IMR-90 (cell line): ENCODE results near the gene FAT2. TPM values are rescaled to one million over a fixed set of nuclear protein-coding genes. Genes with fewer than 3 reads are reported as not detected.

Source experiments
- ATAC-seq: fragments of 200-7000 bp; cut with Tn5 transposase; 2 replicates; pipeline ENCODE4 v1.9.1; 2020; ENCODE audit warnings: low read depth, mild to moderate bottlenecking, moderate library complexity
- BruUV-seq: library from RNA; stranded (reverse); fragments of 400-500 nt; replicated peaks from 2 replicates; lab custom pipeline; 2021; lab: Mats Ljungman, UMichigan
- CTCF ChIA-PET: fragments of 300-600 bp; formaldehyde crosslinking; extraction: SDS; loops from one replicate; lab custom pipeline; 2021; ENCODE audit warnings: antibody characterized with exemption; lab: Yijun Ruan, JAX
- POLR2A ChIA-PET: fragments of 300-600 bp; sonication (Branson Sonifier 250); formaldehyde crosslinking; loops from one replicate; lab custom pipeline; 2022; ENCODE audit warnings: antibody characterized with exemption; ENCODE audit not compliant: unreplicated experiment; lab: Charles Lee
- DNase-seq: peaks from one replicate; pipeline ENCODE4 v3.0.0; 2013
- H2AFZ ChIP-seq: replicated peaks from 2 replicates; pipeline ENCODE3; 2013; ENCODE audit warnings: low read length, mild to moderate bottlenecking; ENCODE audit not compliant: poor library complexity
- H2AK5ac ChIP-seq: 2 replicates; pipeline ENCODE4 v1.6.1; 2013; ENCODE audit warnings: low read depth, low read length, inconsistent platforms
- H2AK9ac ChIP-seq: replicated peaks from 2 replicates; pipeline ENCODE3; 2013; ENCODE audit warnings: mild to moderate bottlenecking, low read depth, low read length, moderate library complexity; ENCODE audit not compliant: poor library complexity
- H2BK120ac ChIP-seq: 2 replicates; pipeline ENCODE4 v1.6.1; 2013; ENCODE audit warnings: low read depth, low read length, inconsistent platforms
- H2BK15ac ChIP-seq: 3 replicates; pipeline ENCODE4 v1.6.1; 2013; ENCODE audit warnings: low read depth, low read length, inconsistent platforms
- H2BK20ac ChIP-seq: 2 replicates; pipeline ENCODE4 v1.6.1; 2013; ENCODE audit warnings: low read depth, mild to moderate bottlenecking, inconsistent platforms, low read length, moderate library complexity
- H2BK5ac ChIP-seq: 2 replicates; pipeline ENCODE4 v1.6.1; 2013; ENCODE audit warnings: mild to moderate bottlenecking, low read depth, low read length, inconsistent platforms; ENCODE audit not compliant: poor library complexity, severe bottlenecking
- H3K14ac ChIP-seq: replicated peaks from 2 replicates; pipeline ENCODE4 v1.6.1; 2013; ENCODE audit warnings: low read depth, low read length, inconsistent platforms
- H3K18ac ChIP-seq: 2 replicates; pipeline ENCODE4 v1.6.1; 2013; ENCODE audit warnings: low read depth, low read length, control low read depth
- H3K23ac ChIP-seq: 2 replicates; pipeline ENCODE4 v1.6.1; 2013; ENCODE audit warnings: low read depth, low read length, inconsistent platforms
- H3K27ac ChIP-seq: 2 replicates; pipeline ENCODE4 v1.5.1; 2013; ENCODE audit warnings: mild to moderate bottlenecking, control low read depth, low read length; ENCODE audit not compliant: insufficient read depth
- H3K27me3 ChIP-seq: 2 replicates; pipeline ENCODE4 v1.6.1; 2013; ENCODE audit warnings: low read length; ENCODE audit not compliant: control insufficient read depth, insufficient read depth
- H3K36me3 ChIP-seq: 2 replicates; pipeline ENCODE4 v1.6.1; 2013; ENCODE audit warnings: low read length, mixed read lengths; ENCODE audit not compliant: control insufficient read depth, insufficient read depth
- H3K4ac ChIP-seq: 2 replicates; pipeline ENCODE4 v1.6.1; 2013; ENCODE audit warnings: low read depth, low read length, inconsistent platforms
- H3K4me1 ChIP-seq: 2 replicates; pipeline ENCODE4 v1.6.1; 2013; ENCODE audit warnings: low read length, mixed read lengths; ENCODE audit not compliant: control insufficient read depth, insufficient read depth
- H3K4me2 ChIP-seq: 2 replicates; pipeline ENCODE4 v1.6.1; 2013; ENCODE audit warnings: low read depth, mild to moderate bottlenecking, control low read depth, low read length, moderate library complexity
- H3K4me3 ChIP-seq: 2 replicates; pipeline ENCODE4 v1.5.1; 2013; ENCODE audit warnings: low read depth, mild to moderate bottlenecking, control low read depth, low read length, moderate library complexity; ENCODE audit not compliant: insufficient read depth
- H3K56ac ChIP-seq: 2 replicates; pipeline ENCODE4 v1.6.1; 2013; ENCODE audit warnings: low read length, inconsistent platforms; ENCODE audit not compliant: insufficient read depth; ENCODE audit errors: extremely low read depth
- H3K79me1 ChIP-seq, 2 experiments: 2 replicates each; pipeline ENCODE4 v1.6.1; 2013; ENCODE audit warnings: low read length in 2 of 2, inconsistent platforms in 1 of 2, low read depth in 1 of 2
- H3K9ac ChIP-seq: 2 replicates; pipeline ENCODE4 v1.6.1; 2013; ENCODE audit warnings: low read depth, low read length, control low read depth
- H3K9me1 ChIP-seq: 2 replicates; pipeline ENCODE4 v1.6.1; 2013; ENCODE audit warnings: low read length, inconsistent platforms; ENCODE audit not compliant: insufficient read depth
- H3K9me3 ChIP-seq: 2 replicates; pipeline ENCODE4 v1.6.1; 2013; ENCODE audit warnings: low read length; ENCODE audit not compliant: control insufficient read depth, insufficient read depth
- H4K20me1 ChIP-seq: 2 replicates; pipeline ENCODE4 v1.6.1; 2013; ENCODE audit warnings: low read length, inconsistent platforms; ENCODE audit not compliant: insufficient read depth
- H4K5ac ChIP-seq: 2 replicates; pipeline ENCODE4 v1.6.1; 2013; ENCODE audit warnings: mild to moderate bottlenecking, low read depth, low read length, control low read depth
- H4K8ac ChIP-seq, 2 experiments: 2 replicates each; pipeline ENCODE4 v1.6.1; 2013; ENCODE audit warnings: low read depth in 2 of 2, low read length in 2 of 2, control low read depth in 1 of 2, inconsistent platforms in 1 of 2
- H4K91ac ChIP-seq: 2 replicates; pipeline ENCODE4 v1.6.1; 2013; ENCODE audit warnings: low read depth, low read length, inconsistent platforms; ENCODE audit not compliant: insufficient read depth
- BHLHE40 ChIP-seq: fragments of 150-350 bp; IDR thresholded peaks from 2 replicates; pipeline ENCODE4 v1.6.1; 2016; ENCODE audit warnings: mild to moderate bottlenecking, low read depth, low read length
- CEBPB ChIP-seq: IDR thresholded peaks from 2 replicates; pipeline ENCODE4 v1.6.1; 2012; ENCODE audit warnings: low read depth, low read length, improper control_type of control experiment
- CHD1 ChIP-seq: IDR thresholded peaks from 2 replicates; pipeline ENCODE4 v1.6.1; 2012; ENCODE audit warnings: low read depth, low read length, improper control_type of control experiment
- CTCF ChIP-seq: conservative IDR thresholded peaks from 2 replicates; pipeline ENCODE4 v1.5.1; 2012; ENCODE audit warnings: mild to moderate bottlenecking, low read depth, low read length, improper control_type of control experiment
- FOS ChIP-seq: fragments of 150-350 bp; IDR thresholded peaks from 2 replicates; pipeline ENCODE4 v1.6.1; 2016; ENCODE audit warnings: low read depth, low read length
- MAFK ChIP-seq: IDR thresholded peaks from 2 replicates; pipeline ENCODE4 v1.6.1; 2012; ENCODE audit warnings: low read depth, low read length, improper control_type of control experiment
- MAZ ChIP-seq: IDR thresholded peaks from 2 replicates; pipeline ENCODE4 v1.6.1; 2012; ENCODE audit warnings: low read depth, mild to moderate bottlenecking, low read length, improper control_type of control experiment, moderate library complexity, borderline replicate concordance
- MXI1 ChIP-seq: IDR thresholded peaks from 2 replicates; pipeline ENCODE4 v1.6.1; 2012; ENCODE audit warnings: low read depth, mild to moderate bottlenecking, low read length, moderate library complexity, borderline replicate concordance
- POLR2A ChIP-seq: IDR thresholded peaks from 2 replicates; pipeline ENCODE4 v1.6.1; 2012; ENCODE audit warnings: mild to moderate bottlenecking, low read depth, low read length
- RCOR1 ChIP-seq: IDR thresholded peaks from 2 replicates; pipeline ENCODE4 v1.6.1; 2012; ENCODE audit warnings: mild to moderate bottlenecking, low read length, improper control_type of control experiment; ENCODE audit not compliant: insufficient replicate concordance
- RFX5 ChIP-seq: IDR thresholded peaks from 2 replicates; pipeline ENCODE4 v1.8.0; 2012; ENCODE audit warnings: low read depth, mild to moderate bottlenecking, low read length, moderate library complexity
- SMC3 ChIP-seq: fragments of 150-350 bp; IDR thresholded peaks from 2 replicates; pipeline ENCODE4 v1.6.1; 2016; ENCODE audit warnings: low read depth, mild to moderate bottlenecking, antibody characterized with exemption, low read length, moderate library complexity
- USF2 ChIP-seq: fragments of 150-350 bp; IDR thresholded peaks from 2 replicates; pipeline ENCODE4 v1.6.1; 2017; ENCODE audit warnings: mild to moderate bottlenecking, antibody characterized with exemption, low read length, low read depth
- WGBS, 2 experiments: methylation state at CpG; one replicate each; pipeline versions ENCODE4 v1.1.5 to v1.1.7; 2013; ENCODE audit warnings: missing lambda C conversion rate in 2 of 2; ENCODE audit not compliant: insufficient read length in 1 of 2; ENCODE audit errors: extremely low coverage in 2 of 2; 5-methylcytosine and 5-hydroxymethylcytosine counted together
- dilution Hi-C: fragments of 300-500 bp; cut with HindIII; formaldehyde crosslinking; loops from one replicate; pipeline ENCODE4 v1.14.3; 2018; ENCODE audit warnings: low sequenced_read_pairs; ENCODE audit not compliant: unreplicated experiment
- in situ Hi-C: fragments of 300-500 bp; cut with MboI; formaldehyde crosslinking; loops from 3 replicates; pipeline ENCODE4 v1.14.3; 2019; ENCODE audit warnings: low sequenced_read_pairs, inconsistent platforms, mixed read lengths
- intact Hi-C: fragments of 100-400 bp; cut with micrococcal nuclease; formaldehyde crosslinking; loops from 2 replicates; pipeline ENCODE4 v1.10.0; 2022
- polyA plus RNA-seq, 3 experiments: library from polyadenylated mRNA; depleted of rRNA; stranded (reverse); fragments of >200 nt; gene quantifications; 2 replicates each; pipeline ENCODE4 v1.2.3, GENCODE V29; 2012; ENCODE audit warnings: low replicate concordance in 1 of 3
- total RNA-seq: library from RNA; depleted of rRNA; stranded (reverse); fragments of >200 nt; gene quantifications from 2 replicates; pipeline ENCODE4 v1.2.3, GENCODE V29; 2012

Gene FAT2
- total and polyA plus RNA-seq, 2 of the 4 experiments (the other 2 are of a cell fraction) = under 0.01 to 0.03 TPM

GRCh38 chr5:151577566-151577965 lies 13.6 kb downstream of the FAT2 start:
- BruUV-seq = no TSS peak
- no peaks in the 10 kb centered on the region for H3K36me3 ChIP-seq
- H3K4me3 ChIP-seq = no peak overlapping the region
- H2AK9ac ChIP-seq = no peak overlapping the region
- ATAC-seq = no peak
- ChIA-PET CTCF (no interaction called here), POLR2A (no interaction called here)
- no peak overlapping the region for H2BK15ac ChIP-seq
- H2AK5ac ChIP-seq = no peak overlapping the region
- H3K23ac ChIP-seq = no peak overlapping the region
- no peak overlapping the region for H4K91ac ChIP-seq
- no peaks in the 10 kb centered on the region for H3K9me1 ChIP-seq
- H3K4me2 ChIP-seq = no peak overlapping the region
- H2AFZ ChIP-seq = no peak overlapping the region
- no peak overlapping the region for H3K9ac ChIP-seq
- WGBS, 2 experiments = 73% methylated on average over 3 of the region's 5 CpGs; no CpG with 5 or more reads in 1 of the 2 experiments
- no peak overlapping the region for H4K8ac ChIP-seq
- H2BK5ac ChIP-seq = no peak overlapping the region
- H3K79me1 ChIP-seq = no peaks in the 10 kb centered on the region
- dilution Hi-C loops (no loop called here), in situ Hi-C loops (no loop called here), intact Hi-C loops (no loop called here)
- TF ChIP-seq CEBPB = no peak
- no peak for TF ChIP-seq MAZ
- TF ChIP-seq USF2 = no peak
- TF ChIP-seq CTCF = no peak
- TF ChIP-seq RCOR1 = no peak
- TF ChIP-seq RFX5 = no peak
- no peak for TF ChIP-seq MAFK
- TF ChIP-seq POLR2A = no peak
- no peak for TF ChIP-seq CHD1
- TF ChIP-seq BHLHE40 = no peak
- no peak for TF ChIP-seq SMC3
- TF ChIP-seq MXI1 = no peak
- TF ChIP-seq FOS = no peak
- no peak overlapping the region for H2BK20ac ChIP-seq
- no peak overlapping the region for H3K56ac ChIP-seq
- peaks cover 12% of the 10 kb centered on the region for H3K27me3 ChIP-seq
- no peak overlapping the region for H3K4ac ChIP-seq
- H3K18ac ChIP-seq = no peak overlapping the region
- no peak for DNase-seq
- H3K9me3 ChIP-seq = no peaks in the 10 kb centered on the region
- no peak overlapping the region for H2BK120ac ChIP-seq
- no peak overlapping the region for H4K5ac ChIP-seq
- H3K27ac ChIP-seq = no peak overlapping the region
- H3K4me1 ChIP-seq = no peaks in the 10 kb centered on the region
- no peak overlapping the region for H3K14ac ChIP-seq
- no peaks in the 10 kb centered on the region for H4K20me1 ChIP-seq
